ENCODE results near the gene ASB7.

DNA sequence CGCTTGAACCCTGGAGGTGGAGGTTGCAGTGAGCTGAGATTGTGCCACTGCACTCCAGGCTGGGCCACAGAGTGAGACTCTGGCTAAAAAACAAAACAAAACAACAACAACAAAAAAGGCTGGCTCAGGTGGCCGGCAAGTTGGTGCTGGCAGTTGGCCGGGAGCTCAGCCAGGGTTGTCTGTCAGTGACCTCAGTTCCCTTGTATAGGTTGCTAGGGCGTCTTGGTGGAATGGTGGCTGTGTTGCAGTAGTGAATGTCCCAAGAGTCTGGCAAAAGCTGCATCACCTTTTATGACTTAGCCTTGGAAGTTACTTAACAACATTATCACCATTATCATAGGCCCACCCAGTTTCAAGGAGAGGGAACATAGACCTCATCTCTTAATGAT lies 40.6 kb downstream of the ASB7 start:
- no peak for TF ChIP-seq L3MBTL2 (conservative IDR thresholded peaks at IDR 0.05)
- TF ChIP-seq ARNT (IDR thresholded peaks at IDR 0.05), result no peak
- TF ChIP-seq ZNF384 (IDR thresholded peaks at IDR 0.05), result no peak
- TF ChIP-seq SP1 (IDR thresholded peaks at IDR 0.05), result no peak
- TF ChIP-seq FOXM1 (IDR thresholded peaks at IDR 0.05; ENCODE audit: borderline replicate concordance), result no peak
- TF ChIP-seq BHLHE40 (IDR thresholded peaks at IDR 0.05; ENCODE audit: borderline replicate concordance), result no peak
- no peak for TF ChIP-seq ELF4 (IDR thresholded peaks at IDR 0.05)
- TF ChIP-seq SUZ12 (IDR thresholded peaks at IDR 0.05), result no peak
- no peak for TF ChIP-seq LEF1 (IDR thresholded peaks at IDR 0.05; ENCODE audit: borderline replicate concordance)
- TF ChIP-seq FOXK2 (IDR thresholded peaks at IDR 0.05), result no peak
- no peak for TF ChIP-seq NFRKB (IDR thresholded peaks at IDR 0.05)
